HEK293 (cell line): Measurements from ENCODE around the gene ARHGAP33.
A peak's percentile ranks its signal among the peaks of the same experiment; 100 is the strongest.

ENCODE experiments used
- CTCF ChIP-seq: fragments of 450-650 bp; formaldehyde crosslinking; IDR thresholded peaks from 2 replicates; pipeline ENCODE4 v1.5.1; 2016; ENCODE audit warnings: missing biosample characterization, missing genetic modification characterization
- PBX3 ChIP-seq: sonication (generic); formaldehyde crosslinking; IDR thresholded peaks from 2 replicates; pipeline ENCODE4 v1.8.1; 2022; ENCODE audit warnings: mild to moderate bottlenecking, moderate library complexity, missing genetic modification reagents
- SALL2 ChIP-seq: fragments of 450-650 bp; formaldehyde crosslinking; IDR thresholded peaks from 2 replicates; pipeline ENCODE4 v1.5.0; 2017; ENCODE audit warnings: missing biosample characterization, mild to moderate bottlenecking, missing genetic modification characterization, borderline replicate concordance
- YY1 ChIP-seq: fragments of 450-650 bp; formaldehyde crosslinking; IDR thresholded peaks from 2 replicates; pipeline ENCODE4 v1.5.1; 2018; ENCODE audit warnings: missing biosample characterization, missing genetic modification characterization
- ZBTB1 ChIP-seq: fragments of 450-650 bp; formaldehyde crosslinking; IDR thresholded peaks from 2 replicates; pipeline ENCODE4 v1.5.1; 2016; ENCODE audit warnings: missing biosample characterization, missing genetic modification characterization
- ZBTB8A ChIP-seq: fragments of 450-650 bp; formaldehyde crosslinking; IDR thresholded peaks from 2 replicates; pipeline ENCODE4 v1.5.1; 2016; ENCODE audit warnings: missing biosample characterization, missing genetic modification characterization
- ZEB2 ChIP-seq: fragments of 450-650 bp; formaldehyde crosslinking; IDR thresholded peaks from 2 replicates; pipeline ENCODE4 v1.5.1; 2016; ENCODE audit warnings: missing biosample characterization, missing genetic modification characterization
- ZNF223 ChIP-seq: fragments of 450-650 bp; formaldehyde crosslinking; IDR thresholded peaks from 2 replicates; pipeline ENCODE4 v1.5.1; 2016; ENCODE audit warnings: missing biosample characterization, missing genetic modification characterization
- ZNF777 ChIP-seq: fragments of 450-650 bp; formaldehyde crosslinking; IDR thresholded peaks from 2 replicates; pipeline ENCODE4 v1.5.1; 2017; ENCODE audit warnings: missing biosample characterization, missing genetic modification characterization, borderline replicate concordance
- TF ChIP-seq, protein P1 (sequence below): fragments of 450-650 bp; formaldehyde crosslinking; IDR thresholded peaks from 2 replicates; pipeline ENCODE4 v1.5.1; 2016; ENCODE audit warnings: missing biosample characterization, missing genetic modification characterization

GRCh38 chr19:35776102-35776788 lies 881 bp downstream of the ARHGAP33 start:
- TF ChIP-seq ZBTB8A (tag by site-specific recombination) = no peak
- no peak for TF ChIP-seq ZEB2 (tag by site-specific recombination)
- TF ChIP-seq, protein P1, sequence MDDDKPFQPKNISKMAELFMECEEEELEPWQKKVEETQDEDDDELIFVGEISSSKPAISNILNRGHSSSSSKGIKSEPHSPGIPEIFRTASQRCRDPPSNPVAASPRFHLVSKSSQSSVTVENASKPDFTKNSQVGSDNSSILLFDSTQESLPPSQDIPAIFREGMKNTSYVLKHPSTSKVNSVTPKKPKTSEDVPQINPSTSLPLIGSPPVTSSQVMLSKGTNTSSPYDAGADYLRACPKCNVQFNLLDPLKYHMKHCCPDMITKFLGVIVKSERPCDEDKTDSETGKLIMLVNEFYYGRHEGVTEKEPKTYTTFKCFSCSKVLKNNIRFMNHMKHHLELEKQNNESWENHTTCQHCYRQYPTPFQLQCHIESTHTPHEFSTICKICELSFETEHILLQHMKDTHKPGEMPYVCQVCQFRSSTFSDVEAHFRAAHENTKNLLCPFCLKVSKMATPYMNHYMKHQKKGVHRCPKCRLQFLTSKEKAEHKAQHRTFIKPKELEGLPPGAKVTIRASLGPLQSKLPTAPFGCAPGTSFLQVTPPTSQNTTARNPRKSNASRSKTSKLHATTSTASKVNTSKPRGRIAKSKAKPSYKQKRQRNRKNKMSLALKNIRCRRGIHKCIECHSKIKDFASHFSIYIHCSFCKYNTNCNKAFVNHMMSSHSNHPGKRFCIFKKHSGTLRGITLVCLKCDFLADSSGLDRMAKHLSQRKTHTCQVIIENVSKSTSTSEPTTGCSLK (tag by site-specific recombination) = no peak
- no peak for TF ChIP-seq CTCF
- TF ChIP-seq YY1 (tag by site-specific recombination) = no peak
- no peak for TF ChIP-seq ZNF223 (tag by site-specific recombination)
- TF ChIP-seq ZNF777 (tag by site-specific recombination) = 0 out of 2 replicates have a peak, but pooled peaks have one; percentile 23
- TF ChIP-seq ZBTB1 (tag by site-specific recombination) = no peak
- TF ChIP-seq SALL2 (tag by site-specific recombination) = no peak
- no peak for TF ChIP-seq PBX3 (CRISPR knock-in tag)
